HG03066 (cell line): ENCODE results near the gene NCOA5.

ENCODE experiments used
- ATAC-seq: cut with Tn5 transposase; IDR thresholded peaks from one replicate; pipeline ENCODE4 v1.9.1; 2021; ENCODE audit warnings: low read depth; ENCODE audit not compliant: unreplicated experiment

NCOA5 gene

DNA sequence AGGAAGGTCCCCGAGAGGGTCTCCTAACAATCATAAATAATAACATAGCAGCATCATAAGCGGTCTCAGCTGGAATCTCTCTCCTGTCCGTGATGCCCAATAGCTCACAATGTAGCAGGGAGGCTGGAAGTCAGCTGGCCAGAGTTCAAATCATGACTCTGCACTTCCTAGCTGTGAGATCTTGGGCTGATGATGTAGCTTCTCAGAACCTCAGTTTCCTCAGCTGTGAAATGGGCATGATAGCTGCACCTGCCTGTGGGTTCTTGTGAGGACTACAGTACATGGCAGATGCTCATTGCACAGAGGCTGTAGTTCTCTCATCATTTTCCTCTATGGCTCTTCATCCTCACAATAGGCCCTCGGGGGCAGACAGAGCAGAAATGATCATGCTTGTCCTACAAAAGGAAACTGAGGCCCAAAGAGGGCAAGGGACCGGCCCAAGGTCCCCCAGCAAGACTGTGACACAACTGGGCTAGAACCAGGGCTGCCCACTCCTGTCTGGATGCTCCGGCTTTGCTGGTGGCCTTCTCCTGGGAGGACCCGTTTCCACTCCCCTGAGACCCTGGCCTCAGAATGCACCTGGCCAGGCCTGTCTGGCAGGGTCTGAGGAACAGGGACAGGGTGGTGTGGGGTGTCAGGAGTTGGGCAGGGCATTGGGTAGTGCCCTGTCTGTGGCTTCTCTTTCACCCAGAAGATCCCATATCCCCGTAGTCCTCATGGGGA, 43.0 kb downstream of the NCOA5 start:
- ATAC-seq: no peak

GRCh38 chr20:46044896-46045295, 44.9 kb downstream of the NCOA5 start:
- no peak for ATAC-seq

- ATAC-seq: no peak
These were observed 46.2 kb downstream of the NCOA5 start for GRCh38 chr20:46043556-46043955.

- ATAC-seq: no peak
These were observed 48.7 kb downstream of the NCOA5 start for GRCh38 chr20:46040902-46041535.

DNA sequence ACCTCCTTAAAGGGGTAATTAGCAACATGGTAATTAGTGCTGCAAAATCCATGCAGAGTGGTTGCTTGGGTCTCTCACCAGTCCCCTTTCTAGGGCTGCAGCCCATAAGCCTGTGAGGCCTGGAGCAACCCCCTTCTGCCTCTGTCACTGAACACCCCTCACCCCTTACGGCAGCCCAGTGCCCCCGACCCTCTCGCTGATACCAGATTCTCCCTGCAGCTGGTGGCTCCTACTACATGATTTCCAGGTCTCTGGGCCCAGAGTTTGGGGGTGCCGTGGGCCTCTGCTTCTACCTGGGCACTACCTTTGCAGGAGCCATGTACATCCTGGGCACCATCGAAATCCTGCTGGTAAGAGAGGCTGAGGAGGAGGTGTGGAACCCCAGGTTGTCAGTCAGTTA, 52.7 kb downstream of the NCOA5 start:
- no peak for ATAC-seq

DNA sequence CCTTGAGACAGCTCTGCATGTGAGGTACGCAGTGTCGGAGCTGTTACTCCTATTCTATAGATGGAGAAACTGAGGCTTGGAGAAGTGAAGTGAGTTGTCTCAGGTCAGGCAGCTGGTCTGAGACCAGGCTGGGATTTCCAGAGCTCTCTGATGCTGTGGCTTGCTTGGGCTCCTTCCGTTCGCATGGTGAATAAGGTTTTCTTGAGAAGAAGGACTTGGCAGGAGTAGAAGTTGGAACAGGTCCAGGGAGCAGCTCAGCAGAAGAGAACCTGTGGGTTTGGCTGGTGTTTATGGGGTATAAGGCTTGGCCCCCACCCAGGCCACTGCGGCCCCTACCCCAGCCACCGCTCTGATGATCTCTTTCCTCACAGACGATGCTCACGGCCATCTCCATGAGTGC, 53.4 kb downstream of the NCOA5 start:
- ATAC-seq: no peak

DNA sequence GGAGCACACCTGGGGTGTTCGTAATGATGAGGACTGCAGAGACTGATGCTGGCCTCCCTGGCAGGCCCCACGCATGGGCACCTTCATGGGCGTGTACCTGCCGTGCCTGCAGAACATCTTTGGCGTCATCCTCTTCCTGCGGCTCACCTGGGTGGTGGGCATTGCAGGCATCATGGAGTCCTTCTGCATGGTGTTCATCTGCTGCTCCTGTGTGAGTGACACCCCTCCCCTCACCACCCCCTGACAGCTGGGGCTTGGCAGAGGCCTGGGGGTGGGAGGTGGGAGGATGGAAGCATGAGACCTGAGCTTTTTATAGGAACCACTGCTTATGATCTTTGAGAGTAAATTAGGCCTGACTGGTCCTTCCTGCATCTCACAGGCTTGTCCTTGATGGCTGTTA, 54.0 kb downstream of the NCOA5 start:
- ATAC-seq: no peak

DNA sequence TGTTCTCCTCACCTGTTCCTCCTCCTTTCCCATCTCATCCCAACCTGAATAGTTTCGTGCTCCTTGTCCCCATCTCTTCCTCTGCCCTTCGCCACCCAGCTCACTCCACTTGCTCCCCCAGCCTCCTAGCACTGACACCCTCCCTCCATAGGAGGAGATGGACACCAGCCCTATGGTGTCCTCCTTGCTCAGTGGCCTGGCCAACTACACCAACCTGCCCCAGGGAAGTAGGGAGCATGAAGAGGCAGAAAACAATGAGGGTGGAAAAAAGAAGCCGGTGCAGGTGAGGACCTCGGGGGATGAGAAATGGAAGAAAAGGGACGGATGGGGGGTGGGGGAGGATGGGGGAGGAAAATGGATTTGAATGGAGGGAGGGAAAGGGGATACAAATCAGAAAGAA, 54.5 kb downstream of the NCOA5 start:
- ATAC-seq: no peak

GRCh38 chr20:46034039-46034438, 55.7 kb downstream of the NCOA5 start:
- ATAC-seq: no peak

- no peak for ATAC-seq
These were observed 58.0 kb downstream of the NCOA5 start for GRCh38 chr20:46031701-46032254.

DNA sequence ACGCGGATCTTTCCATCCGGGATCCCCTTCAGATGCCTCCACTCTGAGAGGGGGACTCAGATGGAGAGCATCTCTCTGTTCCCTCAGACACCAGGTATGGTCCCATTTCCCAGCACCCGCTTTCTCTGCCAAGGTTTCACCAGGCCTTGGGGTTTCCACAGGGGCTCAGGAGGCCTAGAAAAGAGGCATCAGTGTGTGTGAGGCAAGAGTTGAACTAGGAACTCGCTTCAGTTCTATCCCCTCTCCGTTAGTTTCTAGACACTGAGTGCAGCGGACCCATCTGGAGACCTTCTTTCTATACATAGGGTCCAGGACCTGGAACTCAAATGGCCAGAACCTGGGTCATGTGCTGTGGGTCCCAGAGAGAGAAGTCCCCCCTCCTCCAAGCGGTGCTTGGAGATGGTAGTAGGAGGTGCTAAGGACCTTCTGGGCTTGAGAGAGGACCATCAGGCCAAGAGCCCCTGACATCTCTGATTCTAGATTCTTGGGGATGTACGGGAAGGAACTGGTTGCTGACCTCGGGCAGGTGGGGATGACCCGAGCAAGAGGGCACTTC, 58.7 kb downstream of the NCOA5 start:
- ATAC-seq: no peak

GRCh38 chr20:46030284-46031013, 59.3 kb downstream of the NCOA5 start:
- no peak for ATAC-seq

DNA sequence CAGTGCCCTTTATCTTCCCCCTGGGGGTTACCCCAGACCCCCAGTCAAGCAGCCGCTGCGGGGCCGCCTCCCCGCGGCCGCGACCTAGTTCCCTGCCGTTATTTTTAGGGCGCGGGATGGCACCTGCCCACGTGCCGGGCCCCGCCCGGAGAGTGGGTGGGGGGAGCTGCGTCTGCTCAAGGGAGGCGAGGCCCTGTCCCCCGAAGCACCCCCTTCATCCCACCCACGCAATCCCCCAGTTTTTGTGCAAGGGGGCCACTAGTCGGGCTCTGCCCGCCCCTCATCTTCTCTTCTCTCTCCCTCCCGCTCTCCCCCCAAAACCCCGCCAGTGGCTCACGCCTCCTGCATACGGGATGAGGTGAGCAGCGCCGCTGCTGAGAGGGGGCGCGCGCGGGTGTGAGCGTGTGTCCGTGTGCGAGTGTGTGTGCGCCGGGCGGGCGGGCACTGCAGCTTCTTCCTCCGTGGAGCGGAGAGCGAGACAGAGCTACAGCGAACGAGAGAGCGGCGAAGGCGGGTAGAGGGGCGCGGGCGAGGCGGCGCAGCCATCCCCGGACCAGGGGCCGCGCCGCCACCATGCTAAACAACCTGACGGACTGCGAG, 60.9 kb downstream of the NCOA5 start, which contains the start of gene SLC12A5:
SLC12A5 (plus strand) TSS at position 444 of the 600 bp plus-strand sequence; CDS start at position 574, 130 bp downstream.
- ATAC-seq: no peak

GRCh38 chr20:46028110-46028509, 61.7 kb downstream of the NCOA5 start:
- ATAC-seq: no peak

GRCh38 chr20:46027245-46027853, 62.4 kb downstream of the NCOA5 start:
- ATAC-seq: no peak

DNA sequence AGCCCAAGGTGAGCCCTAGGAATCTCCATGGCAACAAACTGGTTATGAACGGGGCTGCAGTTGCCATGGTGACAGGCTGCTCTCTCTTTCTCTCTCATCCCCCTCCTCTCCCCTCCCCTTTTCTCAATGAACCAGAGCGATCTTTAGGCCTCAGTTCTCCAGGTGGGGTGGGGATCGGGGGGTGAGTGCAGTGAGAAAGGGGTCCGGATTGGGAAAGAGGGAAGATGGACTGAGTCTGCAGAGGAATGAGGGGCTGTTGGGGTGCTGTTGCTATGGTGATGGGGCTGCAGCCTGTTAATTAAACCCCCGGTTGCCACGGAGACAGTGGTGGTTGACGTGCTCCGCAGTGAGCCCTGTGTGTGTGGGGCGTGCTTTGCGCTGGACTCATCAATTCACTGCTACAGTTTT, 64.4 kb downstream of the NCOA5 start:
- ATAC-seq: no peak

- no peak for ATAC-seq
These were observed 65.8 kb downstream of the NCOA5 start for GRCh38 chr20:46023999-46024398.

DNA sequence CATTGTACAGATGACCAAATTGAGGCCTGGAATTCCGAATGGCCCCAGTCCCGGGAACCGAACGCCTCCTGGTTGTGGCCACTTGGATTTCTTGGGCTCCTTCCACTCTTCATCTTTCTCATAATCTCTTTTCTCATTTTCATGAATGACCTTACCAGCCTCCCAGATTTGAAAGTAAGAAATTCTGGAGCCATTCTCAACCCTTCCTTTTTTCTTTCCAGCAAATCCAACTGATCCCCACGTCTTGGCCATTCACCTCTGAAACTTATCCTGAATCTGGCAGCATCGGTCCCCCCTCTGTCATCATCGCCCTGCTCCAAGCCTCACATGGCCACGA, 66.6 kb downstream of the NCOA5 start:
- no peak for ATAC-seq

- ATAC-seq: no peak
These were observed 67.2 kb downstream of the NCOA5 start for GRCh38 chr20:46022411-46023147.
